Neural cell (in vitro differentiated cells): ENCODE measurements around the gene TF. TPM values are rescaled to one million over a fixed set of nuclear protein-coding genes. Genes with fewer than 3 reads are reported as not detected.

Source experiments
- H2AFZ ChIP-seq: fragments of 200-600, 300-800 bp; sonication (generic), shearing (Covaris generic); 2 replicates; pipeline ENCODE4 v1.6.0; 2014; ENCODE audit warnings: low read depth, mild to moderate bottlenecking, antibody characterized with exemption, low read length, moderate library complexity
- H3F3A ChIP-seq: fragments of 200-600 bp; shearing (Covaris generic); 2 replicates; pipeline ENCODE4 v1.6.1; 2016; ENCODE audit warnings: mild to moderate bottlenecking, moderate library complexity, mixed read lengths, antibody characterized with exemption, low read length; ENCODE audit not compliant: insufficient read depth, poor library complexity, severe bottlenecking
- H3K27ac ChIP-seq: fragments of 200-600, 300-800 bp; sonication (generic), shearing (Covaris generic); 2 replicates; pipeline ENCODE4 v1.5.1; 2014; ENCODE audit warnings: mild to moderate bottlenecking, low read length, moderate library complexity
- H3K27me3 ChIP-seq: fragments of 300-800, 200-600 bp; sonication (generic), shearing (Covaris generic); 2 replicates; pipeline ENCODE4 v1.6.0; 2014; ENCODE audit warnings: mild to moderate bottlenecking, low read depth, low read length, moderate library complexity; ENCODE audit not compliant: insufficient read depth
- H3K36me3 ChIP-seq: fragments of 300-800, 200-600 bp; sonication (generic), shearing (Covaris generic); 2 replicates; pipeline ENCODE4 v1.5.1; 2014; ENCODE audit warnings: mild to moderate bottlenecking, antibody characterized with exemption, low read length, moderate library complexity; ENCODE audit not compliant: insufficient read depth
- H3K4me2 ChIP-seq: fragments of 300-800, 200-600 bp; sonication (generic), shearing (Covaris generic); 2 replicates; pipeline ENCODE4 v1.6.0; 2014; ENCODE audit warnings: mild to moderate bottlenecking, low read length
- H3K4me3 ChIP-seq: fragments of 300-800, 200-600 bp; sonication (generic), shearing (Covaris generic); 2 replicates; pipeline ENCODE4 v1.5.1; 2014; ENCODE audit warnings: mild to moderate bottlenecking, low read length, moderate library complexity
- H3K79me2 ChIP-seq: fragments of 200-600 bp; shearing (Covaris generic); replicated peaks from 2 replicates; pipeline ENCODE4 v1.6.0; 2014; ENCODE audit warnings: mild to moderate bottlenecking, low read length, moderate library complexity; ENCODE audit not compliant: insufficient read depth
- H3K9ac ChIP-seq: fragments of 300-800, 200-600 bp; sonication (generic), shearing (Covaris generic); 2 replicates; pipeline ENCODE4 v1.6.1; 2016; ENCODE audit warnings: mild to moderate bottlenecking, low read length, mixed read lengths
- H3K9me2 ChIP-seq: fragments of 200-600 bp; shearing (Covaris generic); 2 replicates; pipeline ENCODE4 v1.6.1; 2016; ENCODE audit warnings: mild to moderate bottlenecking, low read length, mixed read lengths; ENCODE audit not compliant: insufficient read depth
- H3K9me3 ChIP-seq: fragments of 200-600, 300-800 bp; sonication (generic), shearing (Covaris generic); 2 replicates; pipeline ENCODE4 v1.6.1; 2016; ENCODE audit warnings: mild to moderate bottlenecking, mixed run types, low read length, moderate library complexity, mixed read lengths
- H4K20me1 ChIP-seq: fragments of 200-600 bp; shearing (Covaris generic); 2 replicates; pipeline ENCODE4 v1.6.1; 2016; ENCODE audit warnings: mild to moderate bottlenecking, mixed run types; ENCODE audit not compliant: insufficient read depth
- CTCF ChIP-seq: fragments of 450-650 bp; IDR thresholded peaks from 2 replicates; pipeline ENCODE4 v1.5.1; 2014; ENCODE audit warnings: antibody characterized with exemption, mild to moderate bottlenecking, moderate library complexity; ENCODE audit not compliant: poor library complexity, severe bottlenecking
- EP300 ChIP-seq: fragments of 450-650 bp; conservative IDR thresholded peaks from 2 replicates; pipeline ENCODE4 v1.6.1; 2014; ENCODE audit warnings: antibody characterized with exemption, mild to moderate bottlenecking, moderate library complexity; ENCODE audit not compliant: poor library complexity, severe bottlenecking
- EZH2 ChIP-seq: fragments of 200-600, 300-800 bp; shearing (Covaris generic), sonication (generic); IDR thresholded peaks from 2 replicates; pipeline ENCODE4 v1.6.1; 2014; ENCODE audit warnings: antibody characterized with exemption, low read length, borderline replicate concordance, mild to moderate bottlenecking; ENCODE audit not compliant: insufficient read depth, poor library complexity, severe bottlenecking
- MXI1 ChIP-seq: fragments of 450-650 bp; conservative IDR thresholded peaks from 2 replicates; pipeline ENCODE4 v1.6.1; 2014; ENCODE audit warnings: antibody characterized with exemption, mild to moderate bottlenecking; ENCODE audit not compliant: poor library complexity, severe bottlenecking
- POLR2AphosphoS5 ChIP-seq: IDR thresholded peaks from 2 replicates; pipeline ENCODE4 v1.6.1; 2012
- RAD21 ChIP-seq: fragments of 450-650 bp; conservative IDR thresholded peaks from 2 replicates; pipeline ENCODE4 v1.6.1; 2014; ENCODE audit warnings: antibody characterized with exemption, mild to moderate bottlenecking, moderate library complexity
- SMC3 ChIP-seq: fragments of 450-650 bp; conservative IDR thresholded peaks from 2 replicates; pipeline ENCODE4 v1.6.1; 2014; ENCODE audit warnings: antibody characterized with exemption, mild to moderate bottlenecking, moderate library complexity; ENCODE audit not compliant: poor library complexity
- TAF1 ChIP-seq: IDR thresholded peaks from 2 replicates; pipeline ENCODE4 v1.6.1; 2012; ENCODE audit warnings: low read depth
- polyA plus RNA-seq: library from polyadenylated mRNA; depleted of rRNA; stranded (reverse); fragments of >200 nt; gene quantifications from 2 replicates; pipeline ENCODE4 v1.2.3, GENCODE V29; 2014
- TF ChIP-seq, protein P1 (sequence below): IDR thresholded peaks from 2 replicates; pipeline ENCODE4 v1.6.1; 2012; ENCODE audit warnings: borderline replicate concordance

The TF gene
- polyA plus RNA-seq, 1 donor from 2014 or later: 1.4 TPM

GRCh38 chr3:133843634-133844033, 97.4 kb downstream of the TF start:
- Histone ChIP-seq H3K9me2 (no peaks in the 10 kb centered on the region), H2AFZ (no peak overlapping the region), H3K4me3 (no peak overlapping the region), H3K27ac (no peak overlapping the region), H3K36me3 (no peaks in the 10 kb centered on the region), H4K20me1 (no peaks in the 10 kb centered on the region), H3K9me3 (no peaks in the 10 kb centered on the region), H3K4me2 (no peak overlapping the region), H3K79me2 (no peaks in the 10 kb centered on the region), H3F3A (no peaks in the 10 kb centered on the region), H3K9ac (no peak overlapping the region), H3K27me3 (no peaks in the 10 kb centered on the region)
- TF ChIP-seq EP300 (no peak), SMC3 (no peak), EZH2 (no peak), MXI1 (no peak), RAD21 (no peak), POLR2AphosphoS5 (no peak), TAF1 (no peak), CTCF (no peak)
- TF ChIP-seq, protein P1, sequence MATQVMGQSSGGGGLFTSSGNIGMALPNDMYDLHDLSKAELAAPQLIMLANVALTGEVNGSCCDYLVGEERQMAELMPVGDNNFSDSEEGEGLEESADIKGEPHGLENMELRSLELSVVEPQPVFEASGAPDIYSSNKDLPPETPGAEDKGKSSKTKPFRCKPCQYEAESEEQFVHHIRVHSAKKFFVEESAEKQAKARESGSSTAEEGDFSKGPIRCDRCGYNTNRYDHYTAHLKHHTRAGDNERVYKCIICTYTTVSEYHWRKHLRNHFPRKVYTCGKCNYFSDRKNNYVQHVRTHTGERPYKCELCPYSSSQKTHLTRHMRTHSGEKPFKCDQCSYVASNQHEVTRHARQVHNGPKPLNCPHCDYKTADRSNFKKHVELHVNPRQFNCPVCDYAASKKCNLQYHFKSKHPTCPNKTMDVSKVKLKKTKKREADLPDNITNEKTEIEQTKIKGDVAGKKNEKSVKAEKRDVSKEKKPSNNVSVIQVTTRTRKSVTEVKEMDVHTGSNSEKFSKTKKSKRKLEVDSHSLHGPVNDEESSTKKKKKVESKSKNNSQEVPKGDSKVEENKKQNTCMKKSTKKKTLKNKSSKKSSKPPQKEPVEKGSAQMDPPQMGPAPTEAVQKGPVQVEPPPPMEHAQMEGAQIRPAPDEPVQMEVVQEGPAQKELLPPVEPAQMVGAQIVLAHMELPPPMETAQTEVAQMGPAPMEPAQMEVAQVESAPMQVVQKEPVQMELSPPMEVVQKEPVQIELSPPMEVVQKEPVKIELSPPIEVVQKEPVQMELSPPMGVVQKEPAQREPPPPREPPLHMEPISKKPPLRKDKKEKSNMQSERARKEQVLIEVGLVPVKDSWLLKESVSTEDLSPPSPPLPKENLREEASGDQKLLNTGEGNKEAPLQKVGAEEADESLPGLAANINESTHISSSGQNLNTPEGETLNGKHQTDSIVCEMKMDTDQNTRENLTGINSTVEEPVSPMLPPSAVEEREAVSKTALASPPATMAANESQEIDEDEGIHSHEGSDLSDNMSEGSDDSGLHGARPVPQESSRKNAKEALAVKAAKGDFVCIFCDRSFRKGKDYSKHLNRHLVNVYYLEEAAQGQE: no peak

GRCh38 chr3:133845127-133845526, 98.9 kb downstream of the TF start:
- Histone ChIP-seq H3K4me3 (no peak overlapping the region), H2AFZ (no peak overlapping the region), H3K9me2 (no peaks in the 10 kb centered on the region), H3K79me2 (no peaks in the 10 kb centered on the region), H4K20me1 (no peaks in the 10 kb centered on the region), H3F3A (no peaks in the 10 kb centered on the region), H3K4me2 (no peak overlapping the region), H3K36me3 (no peaks in the 10 kb centered on the region), H3K27me3 (no peaks in the 10 kb centered on the region), H3K9me3 (no peaks in the 10 kb centered on the region), H3K9ac (no peak overlapping the region), H3K27ac (no peak overlapping the region)
- TF ChIP-seq MXI1: no peak
- no peak for TF ChIP-seq EZH2
- no peak for TF ChIP-seq RAD21
- TF ChIP-seq EP300: no peak
- TF ChIP-seq, protein P1: no peak
- no peak for TF ChIP-seq POLR2AphosphoS5
- no peak for TF ChIP-seq TAF1
- no peak for TF ChIP-seq CTCF
- TF ChIP-seq SMC3: no peak
